GM19467 (cell line): ENCODE measurements around the gene IFT172.
"Not testable (repeated sequence)": the region's sequence is repeated elsewhere in the genome, so short reads cannot be mapped to it uniquely, and the experiment has no call there.

Experiments used
- ATAC-seq: cut with Tn5 transposase; IDR thresholded peaks from one replicate; pipeline ENCODE4 v1.9.1; 2021; ENCODE audit warnings: mild to moderate bottlenecking, moderate library complexity; ENCODE audit not compliant: unreplicated experiment

Gene IFT172

DNA sequence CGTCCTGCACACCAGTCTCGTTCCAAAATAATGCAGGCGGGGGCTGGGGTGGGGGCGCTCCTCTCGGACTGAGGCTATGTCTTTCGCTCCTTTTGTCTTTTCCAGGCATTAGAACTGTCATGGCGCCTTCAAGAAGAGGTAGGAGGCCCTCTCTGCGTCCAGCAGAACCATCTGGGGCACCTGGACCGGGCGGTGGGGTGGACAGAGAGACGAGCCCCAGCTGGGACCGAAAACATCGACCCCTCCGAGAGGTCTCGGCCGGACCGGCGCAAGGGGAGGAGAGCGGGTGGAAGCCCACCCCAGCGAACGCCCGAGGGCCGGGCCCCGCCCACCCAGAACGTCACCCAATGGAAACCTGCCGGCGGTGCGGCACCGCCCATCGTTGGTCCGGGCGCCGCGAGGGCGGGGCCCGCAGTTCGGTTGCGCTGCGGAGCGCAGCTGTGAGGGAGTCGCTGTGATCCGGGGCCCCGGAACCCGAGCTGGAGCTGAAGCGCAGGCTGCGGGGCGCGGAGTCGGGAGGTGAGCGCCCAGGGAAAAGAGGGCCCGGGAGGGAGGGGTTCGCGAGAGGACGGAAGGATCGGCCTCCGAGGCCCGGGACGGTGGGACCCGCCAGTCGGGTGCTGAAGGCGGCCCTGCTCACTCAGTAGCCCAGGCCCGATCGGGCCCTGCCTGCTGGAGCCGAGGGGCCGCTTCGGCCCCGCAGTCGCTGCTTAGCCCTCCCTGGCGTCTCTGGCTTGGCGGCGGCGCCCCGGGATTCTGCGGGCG lies 61.1 kb downstream of the IFT172 start, which contains the start of gene NRBP1:
Gene NRBP1 (plus strand): TSS at position 419 of the 765 bp plus-strand sequence. CDS start 4,643 bp downstream, outside the sequence.
- peak; percentile 90 for ATAC-seq

DNA sequence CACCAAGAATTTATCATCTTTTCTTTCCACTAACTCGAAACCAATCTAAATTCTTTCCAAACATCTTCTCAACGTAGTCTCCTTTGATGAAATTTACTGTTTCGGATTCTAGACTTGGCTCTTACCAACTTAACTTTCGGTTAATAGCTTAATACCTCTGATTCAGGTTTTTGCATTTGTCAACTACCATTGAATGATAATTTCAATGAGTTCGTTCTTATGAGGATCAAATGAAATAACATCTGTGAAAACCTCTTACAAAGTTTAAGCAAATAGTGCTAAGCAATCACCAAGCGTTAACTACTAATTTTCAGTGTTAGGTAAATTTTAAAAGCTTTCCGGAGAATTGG lies 61.7 kb downstream of the IFT172 start:
- ATAC-seq: no peak

DNA sequence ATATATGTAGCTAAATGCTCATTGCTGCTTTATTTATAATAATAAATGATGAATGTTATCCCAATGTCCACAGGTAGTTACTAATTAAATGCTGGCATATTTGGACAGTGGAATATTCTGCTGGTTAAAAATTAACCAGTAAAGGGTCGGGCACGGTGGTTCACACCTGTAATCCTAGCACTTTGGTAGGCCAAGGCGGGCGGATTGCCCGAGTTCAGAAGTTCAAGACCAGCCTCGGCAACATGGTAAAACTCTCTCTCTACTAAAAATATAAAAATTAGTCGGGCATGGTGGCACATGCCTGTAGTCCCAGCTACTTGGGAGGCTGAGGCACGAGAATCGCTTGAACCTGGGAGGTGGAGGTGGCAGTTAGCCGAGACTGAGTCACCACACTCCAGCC lies 64.5 kb downstream of the IFT172 start:
- ATAC-seq: not testable (repeated sequence)

DNA sequence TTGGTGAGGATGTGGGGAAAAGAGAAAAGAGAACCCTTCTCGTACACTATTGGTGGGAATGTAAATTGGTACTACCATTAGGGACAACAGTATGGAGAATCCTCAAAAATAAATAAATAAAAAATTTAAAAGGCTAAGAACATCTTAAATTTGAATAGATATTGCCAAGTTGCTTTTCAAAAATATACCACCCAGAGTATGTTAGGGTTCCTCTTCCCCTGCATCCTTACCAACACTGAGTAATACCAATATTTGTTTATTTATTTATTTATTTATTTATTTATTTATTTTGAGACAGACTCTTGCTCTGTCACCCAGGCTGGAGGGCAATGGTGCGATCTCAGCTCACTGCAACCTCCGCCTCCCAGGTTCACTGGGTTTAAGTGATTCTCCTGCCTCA lies 66.6 kb downstream of the IFT172 start:
- ATAC-seq: no peak

DNA sequence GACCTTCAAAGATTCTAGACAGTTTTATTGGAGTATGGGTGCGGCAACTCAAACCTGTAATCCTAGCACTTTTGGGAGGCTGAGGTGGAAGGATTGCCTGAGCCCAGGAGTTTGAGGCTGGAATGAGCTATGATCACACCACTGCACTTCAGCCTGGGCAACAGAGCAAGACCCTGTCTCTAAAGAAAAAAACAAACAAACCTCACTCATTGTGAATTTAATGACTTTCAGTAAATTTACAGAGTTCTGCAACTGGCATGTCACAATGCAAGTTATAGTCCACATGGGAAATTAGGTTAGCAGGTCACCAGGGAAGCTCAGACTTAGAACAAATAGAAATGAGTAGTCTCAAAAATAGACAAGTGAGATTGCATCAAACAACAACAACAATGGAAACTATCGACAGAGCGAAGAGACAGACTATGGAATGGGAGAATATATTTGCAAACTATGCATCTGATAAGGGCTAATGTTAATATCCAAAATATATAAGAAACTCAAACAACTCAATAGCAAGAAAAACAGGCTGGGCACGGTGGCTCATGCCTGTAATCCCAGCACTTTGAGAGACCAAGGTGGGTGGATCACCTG lies 67.8 kb downstream of the IFT172 start:
- no peak for ATAC-seq

DNA sequence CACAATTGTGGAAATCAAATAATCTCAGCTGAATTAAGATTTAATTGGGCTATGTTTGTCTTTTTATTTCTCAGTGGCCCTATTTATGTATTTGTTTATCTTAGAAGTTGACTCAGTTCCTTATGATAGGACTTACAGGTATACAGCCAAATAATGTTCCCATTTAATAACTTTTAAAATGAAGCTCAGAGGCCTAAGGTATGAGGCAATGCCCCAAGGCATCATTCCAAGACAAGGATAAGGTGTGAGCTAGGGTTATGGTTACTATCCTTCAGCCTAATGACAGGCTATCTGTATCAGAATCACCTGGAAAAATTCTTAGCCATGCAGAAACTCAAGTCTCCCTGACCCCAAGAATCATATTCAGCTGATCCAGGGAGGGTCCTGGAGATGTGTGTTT lies 68.5 kb downstream of the IFT172 start:
- ATAC-seq: no peak

DNA sequence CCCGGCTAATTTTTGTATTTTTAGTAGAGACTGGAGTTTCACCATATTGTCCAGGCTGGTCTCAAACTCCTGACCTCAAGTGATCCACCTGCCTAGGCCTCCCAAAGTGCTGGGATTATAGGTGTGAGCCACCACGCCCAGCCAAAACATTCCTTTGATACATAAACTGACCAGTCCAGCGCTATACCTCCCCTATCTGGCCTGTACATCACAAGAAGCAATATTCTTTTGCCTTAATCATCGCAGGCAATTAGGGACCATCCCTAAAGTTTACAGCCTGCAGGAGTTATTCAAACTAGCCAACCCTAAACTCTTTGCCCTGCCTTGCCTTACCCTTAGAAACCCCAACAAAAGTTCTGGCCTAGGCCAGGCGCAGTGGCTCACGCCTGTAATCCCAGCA lies 73.4 kb downstream of the IFT172 start:
- ATAC-seq: no peak

DNA sequence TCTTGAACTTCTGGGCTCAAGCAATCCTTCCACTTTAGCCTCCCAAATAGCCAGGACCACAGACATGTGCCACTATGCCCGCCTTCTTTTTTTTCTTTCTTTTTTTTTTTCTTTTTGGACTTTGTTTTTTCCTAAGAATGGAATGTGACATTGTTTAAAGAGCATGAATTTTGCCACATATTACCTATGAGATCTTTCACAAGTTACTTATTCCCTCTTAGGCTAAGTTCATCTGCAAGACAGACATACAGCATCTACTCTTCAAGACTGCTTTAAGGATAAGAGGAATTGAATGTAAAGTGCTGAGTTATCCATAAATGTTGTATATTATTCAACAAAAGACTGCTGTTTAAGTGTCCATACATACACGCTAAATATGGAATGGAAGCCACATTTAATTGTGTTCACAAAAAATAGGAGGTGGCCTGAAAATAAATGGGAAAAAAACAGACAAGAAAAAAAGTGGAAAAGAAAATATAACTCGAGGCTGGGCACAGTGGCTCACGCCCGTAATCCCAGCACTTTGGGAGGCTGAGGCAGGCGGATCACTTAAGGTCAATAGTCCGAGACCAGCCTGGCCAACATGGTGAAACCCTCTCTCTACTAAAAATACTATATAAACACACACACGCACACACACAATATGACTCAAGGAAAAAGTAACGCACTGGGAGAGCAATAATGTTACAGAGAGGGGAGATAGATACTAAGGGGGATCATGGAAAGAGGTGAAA lies 77.0 kb downstream of the IFT172 start:
- no peak for ATAC-seq

DNA sequence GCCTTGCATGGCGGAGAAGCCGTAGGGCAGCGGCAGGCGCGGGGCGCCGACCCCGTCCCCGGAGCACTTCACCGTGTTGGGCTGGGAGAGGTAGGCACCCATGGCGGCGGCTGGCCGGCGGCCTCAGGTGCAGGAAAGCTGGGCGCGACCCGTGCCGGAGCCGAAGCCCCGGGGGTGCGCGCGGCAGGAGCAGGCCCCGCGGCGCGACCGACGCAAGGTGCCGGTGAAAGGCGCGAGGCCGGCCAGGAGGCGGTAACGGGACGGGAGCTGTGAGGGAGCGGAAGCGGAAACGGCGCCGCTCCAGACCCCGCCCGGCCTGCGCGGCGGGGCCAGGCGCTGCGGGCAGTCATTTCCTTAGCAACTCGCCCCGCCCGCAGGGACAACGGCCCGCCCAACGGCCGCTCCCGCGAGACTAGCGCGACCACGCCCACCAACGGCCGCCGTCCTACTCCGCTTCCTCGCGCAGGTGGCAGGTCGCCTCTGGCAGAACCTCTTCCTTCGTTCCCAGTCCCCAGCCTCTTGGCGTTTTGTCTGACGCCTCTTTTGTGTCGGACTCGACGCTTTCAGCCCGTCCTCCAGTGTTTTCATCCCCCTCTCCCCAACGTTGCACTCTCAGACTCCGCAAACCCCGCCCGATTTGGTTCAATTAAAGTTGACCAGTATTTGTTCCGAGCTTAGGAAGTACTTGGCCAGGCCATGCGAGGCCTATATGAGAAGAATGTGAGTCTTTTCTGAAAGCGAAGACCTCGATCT lies 80.0 kb downstream of the IFT172 start, which contains the start of gene PPM1G:
Gene PPM1G (minus strand): TSS at position 271 of the 753 bp plus-strand sequence. CDS start 169 bp downstream, at position 102.
- ATAC-seq: peak; percentile 94

DNA sequence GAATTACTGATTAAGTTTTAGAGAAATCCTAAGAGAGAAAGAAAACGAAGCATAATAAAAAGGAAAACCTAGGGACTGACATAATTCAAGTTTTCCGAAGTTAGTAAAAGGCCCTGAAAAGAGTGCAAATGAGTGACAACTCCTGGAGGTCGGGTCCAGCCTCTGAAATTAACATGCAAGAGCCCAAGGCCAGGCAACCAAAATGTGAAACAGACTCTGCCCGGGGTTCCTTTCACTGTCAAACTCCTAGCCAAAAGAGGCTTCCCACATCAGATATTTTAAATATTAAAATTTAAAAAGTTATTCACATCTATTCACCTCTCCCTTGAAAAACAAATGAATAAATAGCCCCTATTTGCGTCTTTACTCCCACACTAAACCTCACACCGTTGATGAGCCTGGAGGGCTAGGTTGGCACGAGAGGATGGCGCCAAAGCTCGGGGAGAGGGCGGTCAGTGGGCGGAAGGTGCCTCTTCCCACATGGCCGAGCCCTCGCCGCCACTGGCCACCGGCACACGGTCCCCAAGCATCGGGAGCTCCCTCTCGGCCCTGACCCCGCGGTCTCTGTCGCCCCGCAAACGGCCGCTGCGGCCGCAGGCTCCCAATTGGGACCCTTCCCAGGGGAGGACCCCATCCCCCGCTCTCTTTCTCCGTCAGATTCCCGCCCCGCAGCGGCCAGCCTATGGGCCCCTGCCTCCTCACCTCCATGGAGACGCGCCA lies 80.8 kb downstream of the IFT172 start:
- peak; percentile 24 for ATAC-seq

DNA sequence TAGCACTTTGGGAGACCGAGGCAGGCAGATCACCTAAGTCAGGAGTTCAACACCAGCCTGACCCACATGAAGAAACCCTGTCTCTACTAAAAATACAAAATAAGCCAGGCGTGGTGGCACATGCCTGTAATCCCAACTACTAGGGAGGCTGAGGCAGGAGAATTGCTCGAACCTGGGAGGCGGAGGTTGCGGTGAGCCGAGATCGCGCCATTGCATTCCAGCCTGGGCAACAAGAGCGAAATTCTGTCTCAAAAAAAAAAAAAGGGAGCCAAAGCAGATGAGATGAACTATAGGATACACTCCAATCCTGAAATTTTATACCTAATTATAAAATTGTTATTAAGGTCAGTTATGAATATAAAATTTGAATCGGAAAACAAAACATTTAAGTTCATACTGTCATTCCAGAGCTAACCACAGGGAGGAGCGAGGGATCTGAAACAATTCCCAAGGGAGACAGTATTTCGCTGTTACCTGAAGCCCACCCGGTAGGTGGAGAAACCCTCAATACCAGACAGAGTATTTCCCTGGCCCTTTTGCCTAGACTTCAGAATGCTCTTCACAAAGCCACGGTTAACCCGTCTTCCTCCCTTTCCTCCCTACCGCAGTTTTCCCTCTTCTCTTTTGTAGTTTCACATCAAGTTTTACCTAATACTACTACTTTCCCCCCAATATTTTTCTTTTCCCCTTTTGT lies 81.6 kb downstream of the IFT172 start:
- no peak for ATAC-seq

DNA sequence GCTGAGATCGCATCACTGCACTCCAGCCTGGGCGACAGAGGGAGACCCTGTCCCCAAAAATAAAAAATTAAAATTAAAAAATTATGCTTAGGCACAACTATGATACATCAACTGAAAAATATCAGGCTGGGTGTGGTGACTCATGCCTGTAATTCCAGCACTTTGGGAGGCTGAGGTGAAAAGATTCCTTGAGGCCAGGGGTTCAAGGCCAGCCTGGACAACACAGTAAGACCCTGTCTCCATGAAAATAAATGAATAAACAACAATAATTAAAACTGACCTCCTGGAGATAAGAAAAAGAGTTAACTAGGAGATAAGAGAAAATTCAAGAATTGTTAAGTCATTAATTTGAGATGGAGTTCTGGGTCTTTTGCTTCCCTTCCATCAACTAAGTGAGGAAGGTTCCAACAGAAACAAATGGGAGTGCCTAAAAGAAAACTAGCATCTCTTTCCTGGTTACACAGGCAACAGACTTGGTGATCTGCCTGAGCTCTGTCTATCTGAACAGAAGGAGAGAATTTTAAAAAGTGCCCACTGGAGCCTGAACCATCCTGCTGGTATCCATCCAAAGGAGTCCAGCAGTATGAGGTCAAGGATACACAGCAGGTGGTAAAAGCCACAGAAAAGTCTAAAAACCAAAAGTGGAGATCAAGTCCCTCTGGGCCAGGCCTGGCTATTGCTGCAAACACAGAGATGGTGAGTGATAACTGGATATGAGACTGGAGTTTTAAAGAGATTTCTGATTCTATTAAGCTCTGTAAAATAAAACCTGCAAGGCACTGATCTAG lies 89.0 kb downstream of the IFT172 start:
- no peak for ATAC-seq

DNA sequence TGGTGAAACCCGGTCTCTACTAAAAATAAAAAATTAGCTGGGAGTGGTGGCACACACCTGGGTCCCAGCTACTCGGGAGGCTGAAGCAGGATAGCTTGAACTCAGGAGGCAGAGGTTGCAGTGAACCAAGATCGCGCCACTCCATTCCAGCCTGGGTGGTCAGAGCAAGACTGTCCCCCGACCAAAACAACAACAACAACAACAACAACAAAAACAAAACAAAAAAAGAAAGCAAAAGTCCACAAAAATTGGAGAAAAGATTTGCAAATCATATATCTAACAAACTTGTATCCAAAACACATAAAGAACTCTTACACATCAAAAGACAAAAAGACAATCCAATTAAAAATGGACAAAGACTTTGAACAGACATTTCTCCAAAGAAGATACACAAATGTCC lies 90.6 kb downstream of the IFT172 start:
- no peak for ATAC-seq
